OCI-LY3 (cell line): ENCODE results near the gene JMJD7.

ENCODE experiments used
- CTCF ChIP-seq: fragments of 200-600, 300-600 bp; sonication (generic); IDR thresholded peaks from 2 replicates; pipeline ENCODE4 v1.5.1; 2014; ENCODE audit warnings: antibody characterized with exemption, low read length, low read depth
- EZH2phosphoT487 ChIP-seq: fragments of 200-600 bp; shearing (Covaris generic); IDR thresholded peaks from 2 replicates; pipeline ENCODE4 v1.6.1; 2018; ENCODE audit warnings: antibody characterized with exemption, mixed run types, low read depth

GRCh38 chr15:41804916-41805666 lies 22.8 kb upstream of the JMJD7 start:
- TF ChIP-seq CTCF (no peak), EZH2phosphoT487 (no peak)
